ENCODE data around the gene RHBG.
"Not testable (repeated sequence)": the region's sequence is repeated elsewhere in the genome, so short reads cannot be mapped to it uniquely, and the experiment has no call there.

The RHBG gene, protein sequence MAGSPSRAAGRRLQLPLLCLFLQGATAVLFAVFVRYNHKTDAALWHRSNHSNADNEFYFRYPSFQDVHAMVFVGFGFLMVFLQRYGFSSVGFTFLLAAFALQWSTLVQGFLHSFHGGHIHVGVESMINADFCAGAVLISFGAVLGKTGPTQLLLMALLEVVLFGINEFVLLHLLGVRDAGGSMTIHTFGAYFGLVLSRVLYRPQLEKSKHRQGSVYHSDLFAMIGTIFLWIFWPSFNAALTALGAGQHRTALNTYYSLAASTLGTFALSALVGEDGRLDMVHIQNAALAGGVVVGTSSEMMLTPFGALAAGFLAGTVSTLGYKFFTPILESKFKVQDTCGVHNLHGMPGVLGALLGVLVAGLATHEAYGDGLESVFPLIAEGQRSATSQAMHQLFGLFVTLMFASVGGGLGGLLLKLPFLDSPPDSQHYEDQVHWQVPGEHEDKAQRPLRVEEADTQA

DNA sequence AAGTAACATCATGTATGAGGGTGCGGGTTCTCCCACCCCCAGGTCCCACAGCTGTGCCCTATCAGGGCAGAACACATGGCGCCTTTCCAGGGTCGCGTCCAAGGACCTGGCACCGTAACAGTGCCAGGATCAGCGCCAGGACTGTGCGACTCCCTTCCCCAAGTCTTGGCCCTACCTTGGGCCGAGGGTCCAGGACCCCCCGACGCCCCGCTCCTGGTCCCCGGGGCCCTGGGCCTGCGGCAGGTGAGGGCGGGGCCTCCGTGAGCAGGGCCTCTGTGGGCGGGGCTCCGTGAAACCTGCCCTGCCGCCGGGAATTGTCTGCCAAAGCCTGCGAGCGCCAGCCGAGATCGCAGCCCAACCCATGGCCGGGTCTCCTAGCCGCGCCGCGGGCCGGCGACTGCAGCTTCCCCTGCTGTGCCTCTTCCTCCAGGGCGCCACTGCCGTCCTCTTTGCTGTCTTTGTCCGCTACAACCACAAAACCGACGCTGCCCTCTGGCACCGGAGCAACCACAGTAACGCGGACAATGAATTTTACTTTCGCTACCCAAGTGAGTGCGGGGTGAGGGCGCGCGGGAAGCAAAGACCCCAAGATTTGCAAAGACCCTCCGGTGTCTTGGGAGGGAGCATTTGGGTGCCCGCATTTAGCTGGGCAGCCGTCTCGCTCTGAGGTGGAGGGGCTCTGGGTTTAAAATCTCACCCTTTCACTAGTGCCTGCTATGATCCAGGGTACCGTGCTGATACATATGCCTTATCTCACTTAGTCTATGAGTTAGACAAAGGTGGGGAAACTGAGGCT is at the start of gene RHBG:
RHBG (plus strand) TSS at position 323 of the 796 bp plus-strand sequence; CDS start at position 362, 39 bp downstream.
- DNase-seq (ENCODE audit: extremely low read depth in 1 of 2, low read depth in 1 of 2) = no peak

DNA sequence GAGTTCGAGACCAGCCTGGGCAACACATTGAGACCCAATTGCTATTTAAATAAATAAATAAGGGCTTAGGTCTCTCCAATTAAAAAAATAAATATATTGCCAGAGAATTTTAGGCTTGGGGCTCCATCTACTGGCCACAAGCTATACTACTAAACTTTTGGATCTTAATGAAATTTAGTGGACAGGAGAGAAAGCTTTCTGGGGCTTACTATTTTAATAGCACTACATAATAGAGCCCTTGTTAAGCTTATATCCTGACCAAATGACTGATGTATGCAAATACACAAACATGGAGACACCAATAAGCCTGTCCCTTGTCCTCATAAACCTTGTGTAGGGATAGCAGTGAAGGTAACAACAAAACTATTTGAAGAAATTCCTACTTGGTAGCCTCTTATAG is 49.3 kb upstream of the RHBG start:
- DNase-seq (ENCODE audit: extremely low read depth in 1 of 2, low read depth in 1 of 2) = no peak

DNA sequence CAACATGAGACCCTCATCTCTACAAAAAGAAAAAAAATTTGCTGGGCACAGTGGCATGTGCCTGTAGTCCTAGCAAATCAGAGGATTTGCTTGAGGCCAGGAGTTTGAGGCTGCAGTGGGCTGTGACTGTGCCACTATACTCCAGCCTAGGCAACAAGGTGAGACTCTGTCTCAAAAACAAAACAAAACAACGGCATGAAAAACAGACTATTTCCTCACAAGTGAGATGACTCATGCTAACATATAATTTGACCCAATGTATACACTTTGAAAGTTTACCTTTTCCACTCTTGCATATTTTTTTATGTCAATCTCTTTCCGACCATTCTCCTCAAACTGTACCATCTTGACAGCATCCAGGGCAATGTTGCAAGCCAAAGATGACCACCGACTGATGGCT is 48.5 kb upstream of the RHBG start:
- no peak for DNase-seq (ENCODE audit: extremely low read depth in 1 of 2, low read depth in 1 of 2)

DNA sequence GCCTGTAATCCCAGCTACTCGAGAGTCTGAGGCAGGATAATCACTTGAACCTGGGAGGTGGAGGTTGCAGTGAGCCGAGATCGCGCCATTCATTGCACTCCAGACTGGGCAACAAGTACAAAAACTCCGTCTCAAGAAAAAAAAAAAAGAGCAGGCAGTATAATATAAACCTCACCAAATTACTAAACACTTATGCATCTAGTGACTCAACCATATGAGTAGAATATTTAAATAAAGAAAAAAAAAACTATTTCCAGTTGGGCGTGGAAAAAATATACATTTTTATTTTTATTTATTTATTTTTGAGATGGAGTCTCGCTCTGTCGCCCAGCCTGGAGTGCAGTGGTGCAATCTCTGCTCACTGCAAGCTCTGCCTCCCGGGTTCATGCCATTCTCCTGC is 45.8 kb upstream of the RHBG start:
- DNase-seq (ENCODE audit: extremely low read depth in 1 of 2, low read depth in 1 of 2) = not testable (repeated sequence)

DNA sequence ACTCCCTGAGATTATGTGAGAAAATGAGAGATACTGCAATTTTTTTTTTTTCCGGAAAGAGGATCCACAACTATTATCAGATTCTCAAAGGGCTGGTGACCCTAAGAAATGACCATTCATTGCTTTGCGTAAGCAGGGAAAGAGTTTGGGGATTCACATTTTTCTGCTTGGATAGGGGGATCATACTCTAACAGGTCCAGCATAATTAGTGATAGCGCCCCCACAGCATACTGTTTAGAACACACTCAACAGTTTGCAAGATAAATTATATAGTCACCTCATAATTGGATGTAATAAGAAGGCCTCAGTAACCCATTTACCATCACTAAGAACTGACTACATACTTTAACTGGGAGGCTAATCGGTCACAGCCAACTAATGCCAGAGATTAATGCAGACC is 32.8 kb upstream of the RHBG start:
- DNase-seq (ENCODE audit: extremely low read depth in 1 of 2, low read depth in 1 of 2) = no peak

DNA sequence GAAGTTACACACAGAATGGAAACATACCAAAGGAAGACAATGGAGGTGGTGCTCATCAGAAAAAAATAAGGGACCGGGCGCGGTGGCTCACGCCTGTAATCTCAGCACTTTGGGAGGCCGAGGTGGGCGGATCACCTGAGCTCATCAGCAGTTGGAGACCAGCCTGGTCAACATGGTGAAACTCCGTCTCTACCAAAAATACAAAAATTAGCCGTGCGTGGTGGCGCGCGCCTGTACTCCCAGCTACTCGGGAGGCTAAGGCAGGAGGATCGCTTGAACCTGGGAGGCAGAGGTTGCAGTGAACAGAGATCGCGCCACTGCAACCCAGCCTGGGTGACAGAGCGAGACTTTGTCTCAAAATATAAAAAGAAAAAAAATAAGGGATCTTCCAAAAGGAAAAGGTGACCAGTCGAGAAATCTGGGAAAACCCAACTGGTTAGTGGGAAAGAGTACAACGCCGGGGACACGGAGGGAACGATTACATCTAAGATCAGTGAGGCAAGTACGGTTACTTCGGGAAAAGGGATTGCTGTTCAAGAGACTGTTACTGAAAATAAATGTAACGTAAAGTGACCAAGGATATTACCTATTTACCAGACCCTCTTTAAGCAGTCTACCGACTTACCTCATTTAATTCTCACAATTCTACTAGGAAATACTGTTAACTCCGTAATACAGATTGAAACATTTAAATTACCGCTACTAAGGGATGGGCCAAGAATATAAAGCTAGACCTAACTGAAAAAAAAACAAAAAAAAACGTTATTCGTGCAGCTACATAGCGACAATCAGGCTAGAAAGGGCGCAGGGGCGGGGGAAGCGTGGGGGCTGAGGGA is 31.7 kb upstream of the RHBG start:
- DNase-seq (ENCODE audit: extremely low read depth in 1 of 2, low read depth in 1 of 2) = peak in 1 of 2 donors; percentile 17

DNA sequence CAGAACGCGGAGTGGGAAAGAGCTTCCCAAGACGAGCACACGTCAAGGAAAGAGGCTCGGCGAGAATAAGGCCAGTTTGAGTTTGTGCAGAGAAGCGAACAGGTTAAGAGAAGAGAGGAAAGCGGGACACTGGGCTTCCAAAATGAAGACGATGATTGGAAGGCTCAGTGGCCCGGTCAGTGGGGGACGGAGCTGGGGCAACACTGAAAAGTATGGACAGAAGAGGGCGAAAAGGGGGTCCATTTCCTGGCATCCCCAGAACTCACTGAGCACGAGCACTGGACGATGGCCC is 31.2 kb upstream of the RHBG start:
- DNase-seq (ENCODE audit: extremely low read depth in 1 of 2, low read depth in 1 of 2) = peak in 1 of 2 donors; percentile 1

DNA sequence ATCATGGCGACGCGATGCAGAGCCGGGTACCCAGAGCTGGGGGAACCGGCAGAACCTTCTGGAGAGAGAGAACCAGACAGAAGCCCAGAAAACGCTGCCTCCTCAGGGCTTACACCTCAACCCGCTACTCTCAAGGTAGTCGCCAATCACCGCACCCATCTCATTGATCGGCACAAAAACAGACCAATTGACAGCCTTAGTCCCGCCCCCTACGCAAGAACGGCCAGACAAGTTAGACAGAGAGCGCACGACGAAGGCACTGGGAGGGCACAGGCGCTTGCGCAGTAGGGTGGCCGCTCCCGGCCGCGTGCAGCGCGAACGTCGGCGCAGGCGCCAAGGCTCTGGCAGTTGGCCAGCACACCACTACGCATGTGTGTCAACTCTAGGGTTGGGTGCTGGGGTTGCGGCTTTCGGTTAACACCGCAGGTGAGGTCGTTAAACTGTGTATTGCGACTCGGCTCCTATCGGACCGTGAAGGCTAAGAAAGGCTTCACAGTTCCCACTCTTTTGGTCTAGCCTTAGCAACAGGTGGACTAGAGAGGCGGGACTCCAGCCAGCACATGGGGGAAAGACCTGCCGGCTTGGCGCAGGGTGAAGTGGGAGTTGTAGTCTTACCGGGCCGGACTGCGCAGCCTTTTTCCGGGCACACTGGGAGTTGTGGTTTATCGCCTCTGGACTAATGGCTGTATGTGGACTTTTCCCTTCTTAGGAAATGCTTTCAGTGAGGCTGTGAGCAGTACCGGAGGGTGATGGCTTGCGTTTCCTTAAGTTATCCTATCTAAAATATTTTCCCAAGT is 30.6 kb upstream of the RHBG start, which contains the start of the genes CCT3 and TSACC:
CCT3 (minus strand) TSS at position 113 of the 797 bp plus-strand sequence; CDS start at position 5, 108 bp downstream.
TSACC (plus strand) TSS at position 347 of the 797 bp plus-strand sequence. CDS start 1,232 bp downstream, outside the sequence.
- DNase-seq (ENCODE audit: extremely low read depth in 1 of 2, low read depth in 1 of 2) = peak; percentile 97 to 100

DNA sequence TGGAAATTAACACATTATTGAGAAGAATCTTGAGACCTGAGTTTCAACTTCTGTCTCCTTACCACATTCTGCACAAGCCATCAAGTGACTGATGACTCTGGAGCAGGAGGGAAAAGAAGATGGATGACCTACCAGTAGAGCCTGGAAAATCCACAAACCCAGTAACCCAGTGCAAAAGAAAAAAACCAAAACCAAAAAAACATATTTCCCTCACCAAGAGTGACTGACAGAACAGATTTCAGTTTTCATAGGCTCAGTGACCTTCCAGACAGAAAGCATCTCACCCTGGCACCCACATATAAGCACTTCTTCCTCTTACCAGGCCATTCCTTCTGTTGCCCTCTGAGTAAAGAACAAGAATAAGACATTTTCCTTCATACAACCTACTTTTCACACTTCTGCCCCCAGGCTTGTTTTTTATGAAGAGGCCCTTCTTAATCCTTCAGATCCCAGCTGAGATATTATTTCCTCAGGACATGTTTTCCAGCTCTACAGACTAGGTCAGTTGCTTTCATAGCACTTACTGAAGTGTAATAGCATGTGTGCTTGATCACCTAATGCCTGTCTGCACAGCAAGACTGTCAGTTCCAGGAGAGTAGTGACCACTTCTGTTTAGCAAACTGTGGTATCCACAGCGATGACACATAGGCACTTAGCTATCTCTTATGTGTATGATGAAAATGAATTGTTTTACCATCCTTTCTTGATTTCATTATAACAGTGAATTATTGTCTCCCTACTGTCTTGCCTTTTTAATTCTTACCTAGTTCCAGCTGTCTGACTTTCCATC is 26.6 kb upstream of the RHBG start:
- no peak for DNase-seq (ENCODE audit: extremely low read depth in 1 of 2, low read depth in 1 of 2)

DNA sequence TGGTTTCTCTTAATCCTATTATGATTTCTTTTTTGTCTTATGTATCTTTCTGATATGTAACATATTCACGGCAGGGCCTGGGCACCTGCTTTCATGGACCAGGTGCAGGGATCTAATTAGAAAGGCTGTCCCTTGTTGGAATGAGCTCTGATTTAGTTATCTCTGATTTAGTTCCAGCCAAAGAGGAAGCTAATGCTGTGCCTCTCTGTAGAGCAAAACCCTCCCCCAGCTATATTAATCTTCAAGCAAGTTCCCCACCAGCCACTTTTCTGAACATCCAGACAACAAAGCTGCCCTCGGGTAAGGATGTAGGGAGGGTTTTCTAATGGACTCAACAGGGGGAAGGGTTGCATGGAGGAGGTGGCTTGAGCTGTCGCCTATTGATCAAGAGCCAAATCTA is 24.6 kb upstream of the RHBG start:
- no peak for DNase-seq (ENCODE audit: extremely low read depth in 1 of 2, low read depth in 1 of 2)

DNA sequence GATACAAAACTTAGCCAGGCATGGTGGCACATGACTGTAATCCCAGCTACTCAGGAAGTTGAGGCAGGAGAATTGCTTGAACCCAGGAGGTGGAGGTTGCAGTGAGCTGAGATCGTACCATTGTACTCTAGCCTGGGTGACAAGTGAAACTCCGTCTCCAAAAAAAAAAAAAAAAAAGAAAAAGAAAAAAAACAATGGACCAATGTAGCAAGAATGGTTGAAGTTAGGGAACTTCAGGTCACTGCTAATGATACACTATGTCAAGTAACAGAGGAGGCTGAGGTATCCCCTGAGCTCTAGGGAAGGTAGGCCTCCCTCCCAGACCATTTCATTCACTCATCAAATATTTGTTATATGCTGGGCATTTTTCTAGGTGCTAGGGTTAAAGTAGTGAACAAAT is 23.0 kb upstream of the RHBG start:
- DNase-seq (ENCODE audit: extremely low read depth in 1 of 2, low read depth in 1 of 2) = not testable (repeated sequence)

DNA sequence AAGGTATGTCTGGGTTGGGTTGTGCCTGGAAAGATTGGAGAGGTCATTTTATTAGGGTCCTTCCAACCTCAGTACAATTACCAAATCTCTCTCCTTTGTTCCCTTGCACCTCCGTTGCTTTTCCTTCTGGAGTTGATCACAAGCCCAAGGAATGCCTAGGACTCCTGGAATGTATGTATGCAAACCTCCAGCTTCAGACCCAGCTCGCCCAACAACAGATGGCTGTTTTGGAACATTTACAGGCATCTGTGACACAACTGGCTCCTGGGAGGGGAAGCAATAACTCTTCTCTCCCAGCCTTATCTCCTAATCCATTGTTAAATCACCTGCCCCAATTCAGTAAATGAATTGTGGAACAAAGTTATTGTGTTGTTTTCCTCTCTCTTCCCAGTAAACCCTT is 22.4 kb upstream of the RHBG start:
- no peak for DNase-seq (ENCODE audit: extremely low read depth in 1 of 2, low read depth in 1 of 2)

DNA sequence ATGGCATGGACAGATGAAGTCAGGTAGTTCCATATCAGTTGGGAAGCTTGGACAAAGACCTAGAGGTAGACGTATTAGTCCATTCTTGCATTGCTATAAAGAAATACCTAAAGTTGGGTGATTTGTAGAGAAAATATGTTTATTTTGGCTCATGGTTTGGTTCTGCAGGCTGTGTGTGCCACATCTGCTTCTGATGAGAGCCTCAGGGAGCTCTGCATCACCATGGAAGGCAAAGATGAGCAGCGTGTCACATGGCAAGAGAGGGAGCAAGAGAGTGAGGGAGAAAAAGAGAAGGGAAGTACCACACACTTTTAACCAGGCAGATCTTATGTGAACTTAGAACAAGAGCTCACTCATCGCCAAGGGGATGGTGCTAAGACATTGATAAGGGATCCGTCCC is 21.7 kb upstream of the RHBG start:
- no peak for DNase-seq (ENCODE audit: extremely low read depth in 1 of 2, low read depth in 1 of 2)

DNA sequence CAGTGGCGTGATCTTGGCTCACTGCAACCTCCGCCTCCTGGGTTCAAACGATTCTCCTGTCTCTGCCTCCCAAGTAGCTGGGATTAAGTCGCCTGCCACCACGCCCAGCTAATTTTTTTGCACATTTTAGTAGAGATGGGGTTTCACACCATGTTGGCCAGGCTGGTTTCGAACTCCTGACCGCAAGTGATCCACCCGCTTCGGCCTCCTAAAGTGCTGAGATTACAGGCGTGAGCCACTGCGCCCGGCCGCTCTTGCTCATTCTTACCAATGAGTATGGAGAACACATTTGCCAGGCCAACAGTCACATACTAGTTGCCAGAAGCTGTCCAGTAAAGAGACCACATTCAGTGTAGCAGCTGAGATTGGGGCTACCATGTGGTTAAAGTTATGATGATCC is 16.5 kb upstream of the RHBG start:
- DNase-seq (ENCODE audit: extremely low read depth in 1 of 2, low read depth in 1 of 2) = not testable (repeated sequence)

DNA sequence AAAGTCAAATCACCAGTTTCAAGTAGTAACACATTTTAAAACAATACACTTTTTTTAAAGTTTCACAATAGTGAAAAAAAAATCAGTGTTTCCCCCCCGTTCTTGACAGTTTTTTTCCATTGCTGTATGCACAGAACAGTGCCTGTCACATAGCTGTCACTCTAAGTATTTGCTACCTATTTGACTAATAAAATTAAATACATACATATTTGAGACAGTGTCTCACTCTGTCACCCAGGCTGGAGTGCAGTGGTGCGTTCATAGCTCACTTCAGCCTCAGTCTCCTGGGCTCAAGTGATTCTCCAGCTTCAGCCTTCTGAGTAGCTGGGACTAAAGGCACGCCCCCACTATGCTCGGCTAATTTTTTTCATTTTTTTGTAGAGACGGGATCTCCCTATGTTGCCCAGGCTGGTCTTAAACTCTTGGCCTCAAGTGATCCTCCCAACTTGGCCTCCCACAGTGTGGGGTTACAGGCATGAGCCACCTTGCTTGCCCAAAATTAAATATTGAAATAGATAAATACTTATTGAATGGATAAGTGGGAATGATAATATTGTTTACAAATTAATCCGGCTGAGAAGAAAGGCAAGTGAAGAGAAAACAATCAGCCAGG is 12.6 kb upstream of the RHBG start:
- no peak for DNase-seq (ENCODE audit: extremely low read depth in 1 of 2, low read depth in 1 of 2)

DNA sequence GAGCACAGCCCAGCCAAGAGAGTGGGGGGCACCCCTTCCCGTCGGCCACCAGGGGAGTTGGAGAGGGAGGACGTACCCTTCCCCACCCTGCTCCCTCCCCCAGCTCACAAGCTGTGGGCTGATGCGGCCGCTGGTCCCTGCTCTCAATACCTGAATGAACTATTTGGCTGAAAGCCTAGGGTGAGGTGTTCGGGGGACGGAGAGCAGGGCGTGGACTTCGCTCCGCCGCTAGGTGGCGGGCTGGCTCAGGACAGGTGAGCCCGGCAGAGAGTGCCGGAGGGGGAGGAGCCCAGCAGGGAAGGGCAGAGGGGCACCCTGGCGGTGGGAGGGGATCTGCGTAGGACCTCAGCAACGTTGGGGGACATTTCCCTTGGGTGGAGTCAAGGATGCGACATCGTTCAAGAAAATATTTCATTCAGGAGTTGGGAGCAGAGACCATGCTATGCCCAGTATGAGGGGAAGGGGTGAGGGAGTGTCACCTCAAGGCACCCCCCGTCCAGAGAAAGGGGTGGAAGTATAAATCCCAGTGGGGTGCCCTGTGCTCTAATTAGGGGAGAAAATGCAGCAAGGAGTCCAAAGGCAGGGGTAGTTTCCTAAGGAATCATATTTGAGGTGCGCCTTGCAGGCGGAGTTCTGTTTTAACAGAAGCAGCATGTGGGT is 12.0 kb upstream of the RHBG start:
- DNase-seq (ENCODE audit: extremely low read depth in 1 of 2, low read depth in 1 of 2) = peak; percentile 25 to 44

DNA sequence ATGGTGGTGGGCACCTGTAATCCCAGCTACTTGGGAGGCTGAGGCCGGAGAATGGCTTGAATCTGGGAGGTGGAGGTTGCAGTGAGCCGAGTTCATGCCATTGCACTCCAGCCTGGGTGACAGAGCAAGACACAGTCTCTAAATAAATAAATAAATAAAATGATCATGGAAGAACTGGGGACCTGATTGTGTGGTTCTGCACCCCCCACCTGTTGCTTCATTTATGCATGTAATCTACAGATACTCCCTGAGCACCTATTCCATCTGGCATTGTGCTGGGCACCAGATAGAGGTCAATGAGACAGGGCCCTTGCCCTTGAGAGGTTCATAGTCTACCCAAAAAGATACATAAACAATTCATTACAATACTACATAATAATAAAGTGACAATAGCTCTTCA is 11.0 kb upstream of the RHBG start:
- DNase-seq (ENCODE audit: extremely low read depth in 1 of 2, low read depth in 1 of 2) = no peak

DNA sequence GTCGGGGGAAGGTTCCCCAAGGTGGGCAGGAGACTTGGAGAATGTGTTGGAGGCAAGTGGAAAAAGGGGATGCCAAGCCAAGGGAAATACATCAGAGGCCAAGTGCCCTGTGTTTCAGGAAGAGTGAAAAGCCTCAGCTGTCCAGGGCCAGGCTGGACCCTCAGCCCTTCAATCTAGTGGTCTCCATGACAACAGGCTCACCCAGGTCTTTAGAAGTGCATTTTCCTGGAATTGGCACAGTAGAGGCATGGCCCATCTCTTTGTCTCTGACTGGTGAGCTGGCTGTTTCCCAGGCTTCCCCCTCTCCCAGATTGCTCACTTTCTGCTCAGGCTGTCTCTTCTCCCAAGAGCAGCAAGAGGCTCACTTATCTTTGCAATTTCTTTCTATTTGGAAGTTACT is 10.4 kb upstream of the RHBG start:
- DNase-seq (ENCODE audit: extremely low read depth in 1 of 2, low read depth in 1 of 2) = no peak

DNA sequence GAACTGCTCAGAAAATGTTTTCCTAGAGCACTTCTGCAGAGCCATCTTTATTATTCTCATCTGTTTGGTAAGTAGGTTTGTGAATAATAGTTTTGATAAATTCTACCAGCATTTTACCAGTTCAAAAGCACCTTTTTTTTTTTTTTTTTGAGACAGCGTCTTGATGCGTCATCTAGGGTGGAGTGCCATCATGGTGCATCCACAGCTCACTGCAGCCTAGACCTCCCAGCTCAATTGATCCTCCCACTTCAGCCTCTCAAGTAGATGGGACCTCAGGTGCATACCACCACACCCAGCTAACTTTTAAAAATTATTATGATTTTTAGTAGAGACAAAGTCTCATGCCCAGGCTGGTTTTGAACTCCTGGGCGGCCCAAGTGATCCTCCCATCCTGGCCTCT is 9.8 kb upstream of the RHBG start:
- DNase-seq (ENCODE audit: extremely low read depth in 1 of 2, low read depth in 1 of 2) = no peak

Data from stimulated activated CD8-positive, alpha-beta memory T cell treated with anti-CD3 and anti-CD28 coated beads, Interleukin-7, amount 100 ng/mL, for 48 hours (primary cell).